LNCAP (cell line): Measurements from ENCODE around the gene SIRPD.

Experiments
- CTCF ChIP-seq: fragments of 450-650 bp; IDR thresholded peaks from 2 replicates; pipeline ENCODE4 v1.5.1; 2017; ENCODE audit warnings: mild to moderate bottlenecking

Gene SIRPD

GRCh38 chr20:1576641-1577040 is 19.1 kb upstream of the SIRPD start:
- TF ChIP-seq CTCF, result no peak

GRCh38 chr20:1569415-1569881 is 11.9 kb upstream of the SIRPD start:
- no peak for TF ChIP-seq CTCF

- TF ChIP-seq CTCF, result no peak
Observed at GRCh38 chr20:1568163-1568490, 10.6 kb upstream of the SIRPD start.

- no peak for TF ChIP-seq CTCF
Observed at GRCh38 chr20:1567392-1568162, 10.1 kb upstream of the SIRPD start.

GRCh38 chr20:1566701-1567100 is 9.2 kb upstream of the SIRPD start:
- no peak for TF ChIP-seq CTCF

- TF ChIP-seq CTCF, result no peak
Observed at GRCh38 chr20:1565461-1565860, 8.0 kb upstream of the SIRPD start.

GRCh38 chr20:1563598-1563997 is 6.1 kb upstream of the SIRPD start:
- no peak for TF ChIP-seq CTCF

GRCh38 chr20:1562622-1563021 is 5.1 kb upstream of the SIRPD start:
- TF ChIP-seq CTCF, result no peak
